ENCODE measurements around the gene GCNT2.

Gene GCNT2

GRCh38 chr6:10556992-10557391 lies 35.8 kb downstream of the GCNT2 start:
- peak overlapping the region; percentile 48 for H3K4me3 ChIP-seq (ENCODE audit: insufficient read depth, low read depth, low read length)
- peaks cover 29% of the 10 kb centered on the region for H3K4me1 ChIP-seq (ENCODE audit: control insufficient read depth, insufficient read depth, low read length)
- no peaks in the 10 kb centered on the region for H3K36me3 ChIP-seq (ENCODE audit: control insufficient read depth, insufficient read depth, low read length)
- no peak overlapping the region for H3K27ac ChIP-seq (ENCODE audit: insufficient read depth, low read depth, low read length, poor library complexity, severe bottlenecking)
- no peaks in the 10 kb centered on the region for H3K9me3 ChIP-seq (ENCODE audit: control insufficient read depth, low read length)
- no peaks in the 10 kb centered on the region for H3K27me3 ChIP-seq (ENCODE audit: control insufficient read depth, insufficient read depth, low read length, poor library complexity, severe bottlenecking)
- WGBS, 2 experiments: 70 to 76% methylated on average over 4 to 6 of the region's 6 CpGs

GRCh38 chr6:10557913-10558312 lies 36.8 kb downstream of the GCNT2 start:
- H3K27ac ChIP-seq (ENCODE audit: insufficient read depth, low read depth, low read length, poor library complexity, severe bottlenecking): no peak overlapping the region
- peak overlapping the region; percentile 30 for H3K4me3 ChIP-seq (ENCODE audit: insufficient read depth, low read depth, low read length)
- H3K27me3 ChIP-seq (ENCODE audit: control insufficient read depth, insufficient read depth, low read length, poor library complexity, severe bottlenecking): no peaks in the 10 kb centered on the region
- no peaks in the 10 kb centered on the region for H3K9me3 ChIP-seq (ENCODE audit: control insufficient read depth, low read length)
- peaks cover 29% of the 10 kb centered on the region for H3K4me1 ChIP-seq (ENCODE audit: control insufficient read depth, insufficient read depth, low read length)
- H3K36me3 ChIP-seq (ENCODE audit: control insufficient read depth, insufficient read depth, low read length): no peaks in the 10 kb centered on the region

GRCh38 chr6:10558565-10558964 lies 37.4 kb downstream of the GCNT2 start:
- Histone ChIP-seq H3K9me3 (ENCODE audit: control insufficient read depth, low read length) (no peaks in the 10 kb centered on the region), H3K36me3 (ENCODE audit: control insufficient read depth, insufficient read depth, low read length) (no peaks in the 10 kb centered on the region), H3K27me3 (ENCODE audit: control insufficient read depth, insufficient read depth, low read length, poor library complexity, severe bottlenecking) (no peaks in the 10 kb centered on the region), H3K4me1 (ENCODE audit: control insufficient read depth, insufficient read depth, low read length) (peaks cover 29% of the 10 kb centered on the region), H3K27ac (ENCODE audit: insufficient read depth, low read depth, low read length, poor library complexity, severe bottlenecking) (no peak overlapping the region), H3K4me3 (ENCODE audit: insufficient read depth, low read depth, low read length) (peak overlapping the region; percentile 30)
- WGBS, 2 experiments: 6 to 7% methylated on average over 9 to 10 of the region's 10 CpGs

- peak overlapping the region; percentile 28 for H3K27ac ChIP-seq (ENCODE audit: insufficient read depth, low read depth, low read length, poor library complexity, severe bottlenecking)
- WGBS, 2 experiments: 45 to 46% methylated on average over 9 of the region's 9 CpGs
Measured at GRCh38 chr6:10559522-10560152, 38.5 kb downstream of the GCNT2 start.

GRCh38 chr6:10561611-10562199 lies 40.6 kb downstream of the GCNT2 start:
- Histone ChIP-seq H3K36me3 (ENCODE audit: control insufficient read depth, insufficient read depth, low read length) (no peaks in the 10 kb centered on the region), H3K27me3 (ENCODE audit: control insufficient read depth, insufficient read depth, low read length, poor library complexity, severe bottlenecking) (no peaks in the 10 kb centered on the region), H3K27ac (ENCODE audit: insufficient read depth, low read depth, low read length, poor library complexity, severe bottlenecking) (no peak overlapping the region), H3K9me3 (ENCODE audit: control insufficient read depth, low read length) (no peaks in the 10 kb centered on the region), H3K4me3 (ENCODE audit: insufficient read depth, low read depth, low read length) (no peak overlapping the region), H3K4me1 (ENCODE audit: control insufficient read depth, insufficient read depth, low read length) (peaks cover 19% of the 10 kb centered on the region)
- WGBS, 2 experiments: 91 to 92% methylated on average over 8 to 9 of the region's 9 CpGs

More at GRCh38 chr6:10559522-10560152, 38.5 kb downstream of the GCNT2 start:
- peak overlapping the region; percentile 29 for H3K4me3 ChIP-seq (ENCODE audit: insufficient read depth, low read depth, low read length)
- no peaks in the 10 kb centered on the region for H3K9me3 ChIP-seq (ENCODE audit: control insufficient read depth, low read length)
- no peaks in the 10 kb centered on the region for H3K27me3 ChIP-seq (ENCODE audit: control insufficient read depth, insufficient read depth, low read length, poor library complexity, severe bottlenecking)
- peaks cover 29% of the 10 kb centered on the region for H3K4me1 ChIP-seq (ENCODE audit: control insufficient read depth, insufficient read depth, low read length)
- no peaks in the 10 kb centered on the region for H3K36me3 ChIP-seq (ENCODE audit: control insufficient read depth, insufficient read depth, low read length)

GRCh38 chr6:10564975-10565673 lies 44.0 kb downstream of the GCNT2 start:
- Histone ChIP-seq H3K27ac (ENCODE audit: insufficient read depth, low read depth, low read length, poor library complexity, severe bottlenecking) (no peak overlapping the region), H3K9me3 (ENCODE audit: control insufficient read depth, low read length) (no peaks in the 10 kb centered on the region), H3K27me3 (ENCODE audit: control insufficient read depth, insufficient read depth, low read length, poor library complexity, severe bottlenecking) (no peaks in the 10 kb centered on the region), H3K4me1 (ENCODE audit: control insufficient read depth, insufficient read depth, low read length) (no peaks in the 10 kb centered on the region), H3K36me3 (ENCODE audit: control insufficient read depth, insufficient read depth, low read length) (no peaks in the 10 kb centered on the region), H3K4me3 (ENCODE audit: insufficient read depth, low read depth, low read length) (no peak overlapping the region)
- WGBS, 2 experiments: 90 to 91% methylated on average over 13 of the region's 13 CpGs

- H3K4me1 ChIP-seq (ENCODE audit: control insufficient read depth, insufficient read depth, low read length): no peaks in the 10 kb centered on the region
- no peak overlapping the region for H3K27ac ChIP-seq (ENCODE audit: insufficient read depth, low read depth, low read length, poor library complexity, severe bottlenecking)
- no peak overlapping the region for H3K4me3 ChIP-seq (ENCODE audit: insufficient read depth, low read depth, low read length)
- no peaks in the 10 kb centered on the region for H3K9me3 ChIP-seq (ENCODE audit: control insufficient read depth, low read length)
- H3K27me3 ChIP-seq (ENCODE audit: control insufficient read depth, insufficient read depth, low read length, poor library complexity, severe bottlenecking): no peaks in the 10 kb centered on the region
- no peaks in the 10 kb centered on the region for H3K36me3 ChIP-seq (ENCODE audit: control insufficient read depth, insufficient read depth, low read length)
- WGBS, 2 experiments: 83 to 94% methylated on average over 9 of the region's 9 CpGs
Measured at GRCh38 chr6:10565913-10566312, 44.8 kb downstream of the GCNT2 start.

- H3K36me3 ChIP-seq (ENCODE audit: control insufficient read depth, insufficient read depth, low read length): no peaks in the 10 kb centered on the region
- WGBS, 2 experiments: 95 to 98% methylated on average over 6 of the region's 6 CpGs
- no peak overlapping the region for H3K27ac ChIP-seq (ENCODE audit: insufficient read depth, low read depth, low read length, poor library complexity, severe bottlenecking)
- no peak overlapping the region for H3K4me3 ChIP-seq (ENCODE audit: insufficient read depth, low read depth, low read length)
- H3K4me1 ChIP-seq (ENCODE audit: control insufficient read depth, insufficient read depth, low read length): no peaks in the 10 kb centered on the region
- no peaks in the 10 kb centered on the region for H3K27me3 ChIP-seq (ENCODE audit: control insufficient read depth, insufficient read depth, low read length, poor library complexity, severe bottlenecking)
- H3K9me3 ChIP-seq (ENCODE audit: control insufficient read depth, low read length): no peaks in the 10 kb centered on the region
Measured at GRCh38 chr6:10567256-10568026, 46.3 kb downstream of the GCNT2 start.

- WGBS, 2 experiments: 88 to 90% methylated on average over 5 of the region's 5 CpGs
- H3K27me3 ChIP-seq (ENCODE audit: control insufficient read depth, insufficient read depth, low read length, poor library complexity, severe bottlenecking): no peaks in the 10 kb centered on the region
- no peaks in the 10 kb centered on the region for H3K9me3 ChIP-seq (ENCODE audit: control insufficient read depth, low read length)
- H3K27ac ChIP-seq (ENCODE audit: insufficient read depth, low read depth, low read length, poor library complexity, severe bottlenecking): no peak overlapping the region
- H3K36me3 ChIP-seq (ENCODE audit: control insufficient read depth, insufficient read depth, low read length): no peaks in the 10 kb centered on the region
- no peak overlapping the region for H3K4me3 ChIP-seq (ENCODE audit: insufficient read depth, low read depth, low read length)
- no peaks in the 10 kb centered on the region for H3K4me1 ChIP-seq (ENCODE audit: control insufficient read depth, insufficient read depth, low read length)
Measured at GRCh38 chr6:10569392-10570127, 48.4 kb downstream of the GCNT2 start.

Measured in ectodermal cell (in vitro differentiated cells).